WTC11 (cell line): Measurements from ENCODE around the gene CELF6.

Experiments
- CTCF ChIP-seq: fragments of 200-600 bp; IDR thresholded peaks from 2 replicates; pipeline ENCODE4 v1.8.0; 2022; ENCODE audit warnings: antibody characterized with exemption
- HMGA2 ChIP-seq: fragments of 250-450 bp; sonication (Bioruptor Pico); IDR thresholded peaks from 2 replicates; pipeline ENCODE4 v1.4.0; 2021; ENCODE audit warnings: mild to moderate bottlenecking, moderate library complexity
- MAX ChIP-seq: sonication (generic); formaldehyde crosslinking; IDR thresholded peaks from 2 replicates; pipeline ENCODE4 v1.8.0; 2022; ENCODE audit warnings: mild to moderate bottlenecking, missing genetic modification reagents
- STAT6 ChIP-seq: sonication (generic); formaldehyde crosslinking; conservative IDR thresholded peaks from 2 replicates; pipeline ENCODE4 v1.8.1; 2023; ENCODE audit warnings: mild to moderate bottlenecking, low read depth, missing genetic modification reagents, moderate library complexity
- ZNF416 ChIP-seq: fragments of 250-450 bp; sonication (Bioruptor Pico); IDR thresholded peaks from 2 replicates; pipeline ENCODE4 v1.9.0; 2021; ENCODE audit warnings: mild to moderate bottlenecking, inconsistent platforms

- TF ChIP-seq CTCF: no peak
- TF ChIP-seq MAX (CRISPR knock-in tag): no peak
- no peak for TF ChIP-seq HMGA2 (CRISPR knock-in tag)
- no peak for TF ChIP-seq ZNF416 (CRISPR knock-in tag)
- no peak for TF ChIP-seq STAT6 (CRISPR knock-in tag)
Observed at GRCh38 chr15:72269739-72270138, 50.2 kb downstream of the CELF6 start.
